ENCODE results near the gene EVPL. TPM values are rescaled to one million over a fixed set of nuclear protein-coding genes. Genes with fewer than 3 reads are reported as not detected.

Gene EVPL
- total RNA-seq, 1 experiment from 2014 or later: 36.4 TPM

DNA sequence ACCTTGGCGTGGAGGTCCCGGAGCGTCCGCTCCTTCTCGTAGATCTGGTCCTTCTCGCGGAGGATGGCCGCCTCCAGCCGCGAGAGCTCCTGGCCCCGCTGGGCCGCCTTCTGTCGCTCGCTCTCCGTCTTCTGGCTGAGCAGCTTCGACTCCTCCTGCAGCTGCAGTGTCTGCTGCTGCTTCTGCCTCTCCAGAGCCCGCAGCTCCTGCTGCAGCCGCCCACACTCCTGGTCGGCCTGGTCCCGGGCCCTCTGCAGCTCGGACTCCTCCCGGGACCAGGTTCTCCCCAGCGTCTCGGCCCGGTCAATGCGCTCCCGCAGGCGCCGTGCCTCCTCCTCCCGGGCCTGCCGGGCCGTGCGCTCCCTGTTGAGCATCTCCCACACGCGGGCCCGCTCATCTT lies 18.9 kb downstream of the EVPL start:
- no peaks in the 10 kb centered on the region for H3K27me3 ChIP-seq (ENCODE audit: control insufficient read depth, insufficient read depth, low read length)
- no peaks in the 10 kb centered on the region for H3K9me3 ChIP-seq (ENCODE audit: control insufficient read depth, insufficient read depth, low read depth, low read length)
- TF ChIP-seq CTCF (IDR thresholded peaks at IDR 0.05) (no peak), SIN3A (IDR thresholded peaks at IDR 0.05; ENCODE audit: borderline replicate concordance, insufficient read depth, low read depth, low read length) (no peak), TCF7L2 (IDR thresholded peaks at IDR 0.05; ENCODE audit: low read depth, low read length) (no peak), REST (IDR thresholded peaks at IDR 0.05; ENCODE audit: insufficient read depth in 1 of 2, low read depth in 2 of 2, low read length in 1 of 2) (no peak), POLR2AphosphoS5 (IDR thresholded peaks at IDR 0.05; ENCODE audit: low read depth, low read length) (no peak)
- no peak overlapping the region for H3K4me3 ChIP-seq (ENCODE audit: low read depth in 2 of 2, low read length in 2 of 2)
- ChIA-PET POLR2A (interaction anchor here (0.6 kb wide), 1 partner anchor 40 kb away, joined by 3 read pairs; no protein-coding TSS in a partner anchor), CTCF (interaction anchor here (0.9 kb wide), 1 partner anchor 10 kb away, joined by 5 read pairs; no protein-coding TSS in a partner anchor)
- no peak for DNase-seq (ENCODE audit: low read depth, low spot score)
- no peak for ATAC-seq
- in situ Hi-C loops (cut with HindIII; ENCODE audit: low pct_unique_long_range_greater_than_20kb, low sequenced_read_pairs): no loop called here
- peaks cover 15% of the 10 kb centered on the region for H3K4me1 ChIP-seq (ENCODE audit: control insufficient read depth, insufficient read depth, low read length)
- H3K27ac ChIP-seq (ENCODE audit: low read length): no peak overlapping the region
- H3K36me3 ChIP-seq (ENCODE audit: control insufficient read depth, insufficient read depth, low read length): no peaks in the 10 kb centered on the region
- intact Hi-C loops (cut with micrococcal nuclease; ENCODE audit: unreplicated experiment): no loop called here
- BruUV-seq (replicated peaks): no TSS peak

DNA sequence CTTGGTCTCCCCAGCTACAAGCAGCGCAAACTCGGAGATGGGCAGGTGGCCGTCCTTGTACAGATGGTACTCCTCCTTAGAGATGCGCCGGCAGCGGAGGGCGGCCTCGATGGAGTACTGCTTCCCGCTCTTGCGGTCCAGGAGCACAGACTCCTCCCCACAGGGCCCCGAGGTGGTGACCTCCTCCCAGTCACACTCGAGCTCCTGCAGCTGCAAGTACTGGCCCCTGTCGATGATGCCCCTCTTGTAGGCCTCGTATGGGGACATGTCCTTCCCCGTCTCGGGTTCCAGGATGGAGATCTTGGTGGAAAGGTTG lies 19.3 kb downstream of the EVPL start:
- no TSS peak for BruUV-seq (replicated peaks)
- Histone ChIP-seq H3K4me3 (ENCODE audit: low read depth in 2 of 2, low read length in 2 of 2) (no peak overlapping the region), H3K9me3 (ENCODE audit: control insufficient read depth, insufficient read depth, low read depth, low read length) (no peaks in the 10 kb centered on the region), H3K27me3 (ENCODE audit: control insufficient read depth, insufficient read depth, low read length) (no peaks in the 10 kb centered on the region), H3K36me3 (ENCODE audit: control insufficient read depth, insufficient read depth, low read length) (no peaks in the 10 kb centered on the region), H3K27ac (ENCODE audit: low read length) (no peak overlapping the region), H3K4me1 (ENCODE audit: control insufficient read depth, insufficient read depth, low read length) (peaks cover 15% of the 10 kb centered on the region)
- intact Hi-C loops (cut with micrococcal nuclease; ENCODE audit: unreplicated experiment): no loop called here
- DNase-seq (ENCODE audit: low read depth, low spot score) (no peak), ATAC-seq (no peak)
- CTCF ChIA-PET: interaction anchor here (0.9 kb wide), 1 partner anchor 9 kb away, joined by 5 read pairs; no protein-coding TSS in a partner anchor
- in situ Hi-C loops (cut with HindIII; ENCODE audit: low pct_unique_long_range_greater_than_20kb, low sequenced_read_pairs): no loop called here
- TF ChIP-seq CTCF (IDR thresholded peaks at IDR 0.05): no peak
- no peak for TF ChIP-seq REST (IDR thresholded peaks at IDR 0.05; ENCODE audit: insufficient read depth in 1 of 2, low read depth in 2 of 2, low read length in 1 of 2)
- TF ChIP-seq TCF7L2 (IDR thresholded peaks at IDR 0.05; ENCODE audit: low read depth, low read length): no peak
- TF ChIP-seq SIN3A (IDR thresholded peaks at IDR 0.05; ENCODE audit: borderline replicate concordance, insufficient read depth, low read depth, low read length): no peak
- no peak for TF ChIP-seq POLR2AphosphoS5 (IDR thresholded peaks at IDR 0.05; ENCODE audit: low read depth, low read length)
- POLR2A ChIA-PET: interaction anchor here (0.6 kb wide), 1 partner anchor 40 kb away, joined by 3 read pairs; no protein-coding TSS in a partner anchor
